Activated CD8-positive, alpha-beta memory T cell treated with anti-CD3 and anti-CD28 coated beads, Interleukin-2, amount 50 U/mL, for 4 hours (primary cell): ENCODE results near the gene PHC1.

Experiments
- DNase-seq: peaks from one replicate; pipeline ENCODE4 v3.0.0-alpha.2; 2020

The PHC1 gene

DNA sequence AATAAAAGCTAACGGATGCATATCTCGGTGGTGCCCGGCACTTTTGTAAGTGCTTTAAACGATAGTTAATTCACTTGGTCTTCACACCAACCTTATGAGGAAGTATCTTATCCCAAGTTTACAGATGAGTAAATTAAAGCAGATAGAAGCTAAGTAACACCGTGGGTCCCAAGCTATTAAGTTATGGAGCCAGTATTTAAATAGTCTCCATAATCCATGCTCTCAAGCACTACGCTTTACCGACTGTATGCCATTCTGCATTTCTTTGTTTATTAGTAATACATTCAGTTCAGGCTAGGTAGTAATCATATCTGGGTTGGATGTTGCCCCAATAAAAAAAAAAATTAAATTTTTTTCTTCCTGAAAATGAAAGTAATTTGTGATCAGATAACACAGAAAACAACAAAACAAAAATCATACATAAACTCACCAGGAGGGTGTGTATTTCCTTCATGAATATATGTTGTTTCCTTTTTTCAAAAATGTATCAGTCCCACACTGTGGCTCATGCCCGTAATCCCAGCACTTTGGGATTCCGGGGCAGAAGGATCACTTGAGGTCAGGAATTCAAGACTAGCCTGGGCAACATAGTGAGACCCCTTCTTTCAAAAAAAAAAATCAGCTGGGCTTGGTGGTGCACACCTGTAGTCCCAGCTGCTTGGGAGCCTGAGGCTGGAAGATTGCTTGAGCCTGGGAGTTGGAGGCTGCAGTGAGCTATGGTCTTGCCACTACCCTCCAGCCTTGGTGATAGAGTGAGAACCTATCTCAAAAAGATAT, 36.6 kb downstream of the PHC1 start:
- DNase-seq = no peak

DNA sequence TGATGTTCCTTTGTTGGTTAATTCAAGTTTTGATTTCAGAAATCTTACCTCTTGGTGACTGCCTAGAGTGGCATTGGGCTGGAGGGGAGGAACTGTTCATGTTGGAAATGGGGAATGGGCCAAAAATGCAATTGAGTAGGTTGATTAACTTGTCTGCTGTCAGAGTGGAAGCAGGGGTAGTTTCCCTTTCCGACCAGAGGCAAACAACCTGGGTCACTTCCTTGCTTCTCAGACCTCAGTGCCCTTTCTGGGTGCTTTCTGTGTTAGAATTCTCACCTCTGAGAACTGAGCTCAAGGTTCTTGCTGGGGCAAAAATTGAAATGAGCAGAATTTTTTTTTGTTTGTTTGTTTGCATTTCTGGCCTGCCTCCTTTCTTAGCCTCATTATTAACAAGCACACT, 37.4 kb downstream of the PHC1 start:
- DNase-seq = peak; percentile 25

DNA sequence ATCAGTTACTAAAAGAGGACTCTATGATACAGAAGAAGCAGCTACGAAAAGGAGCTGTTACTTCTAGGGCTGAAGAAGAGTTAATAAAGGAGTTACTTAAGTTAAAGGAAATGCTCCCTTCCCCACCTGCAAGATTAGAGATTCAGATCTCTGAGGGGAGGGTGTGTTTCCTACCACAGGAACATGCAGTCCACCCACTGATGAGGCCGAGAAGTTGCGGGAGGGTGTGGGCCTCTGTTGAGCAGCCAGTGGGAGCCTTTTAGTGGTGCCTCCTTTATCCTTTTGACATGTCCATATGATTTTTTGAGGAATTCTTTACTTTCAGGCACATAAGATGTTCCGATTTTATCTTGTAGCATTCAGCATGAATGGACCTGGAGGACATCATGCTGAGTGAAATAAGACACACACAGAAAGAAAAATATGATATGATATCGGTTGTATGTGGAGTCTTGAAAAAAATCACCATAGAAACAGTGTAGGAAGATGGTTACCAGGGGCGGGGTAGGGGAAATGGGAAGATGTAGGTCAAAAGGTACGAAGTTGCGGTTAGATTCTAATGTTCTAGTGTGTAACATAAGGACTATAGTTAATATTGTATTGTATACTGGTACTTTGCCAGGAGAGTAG, 39.6 kb downstream of the PHC1 start:
- peak; percentile 40 for DNase-seq

DNA sequence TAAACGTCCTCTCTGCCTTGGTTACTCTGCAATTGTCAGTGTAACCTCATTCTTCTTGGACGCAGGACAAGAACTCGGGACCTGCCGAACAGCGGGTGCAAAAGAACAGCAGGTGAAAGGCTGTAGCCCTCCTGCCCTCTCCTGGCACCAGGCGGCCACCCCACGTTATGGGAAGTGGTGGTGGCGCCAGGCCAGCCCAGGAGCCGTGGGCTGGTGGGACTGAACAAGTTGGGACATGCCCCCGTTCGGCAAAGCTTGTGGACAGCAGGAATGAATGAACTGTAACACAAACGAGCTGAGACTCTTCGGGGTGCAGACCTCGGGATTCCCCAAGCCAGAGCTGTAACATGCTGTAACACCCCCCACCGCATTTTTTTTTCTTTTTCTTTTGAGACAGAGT, 41.8 kb downstream of the PHC1 start:
- DNase-seq = no peak

DNA sequence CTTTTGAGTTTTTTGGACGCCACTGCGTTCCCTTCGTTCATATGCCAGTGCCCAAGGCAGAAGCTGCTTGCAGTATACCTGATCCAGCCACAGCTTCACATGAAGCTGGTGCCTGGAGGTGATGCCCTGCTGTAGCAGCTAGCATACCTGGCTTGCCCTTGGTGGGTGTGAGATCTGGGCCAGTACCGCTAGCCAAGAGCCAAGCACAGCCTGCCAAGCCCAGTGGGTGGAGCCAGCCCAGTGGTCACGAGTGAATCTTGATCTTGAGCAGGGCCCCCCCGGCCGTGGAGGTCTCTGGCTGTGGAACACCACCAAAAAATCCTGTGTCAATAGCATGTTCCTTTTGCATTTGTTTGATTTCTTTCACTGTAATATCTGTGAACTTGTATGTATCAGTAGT, 42.5 kb downstream of the PHC1 start:
- DNase-seq = no peak

DNA sequence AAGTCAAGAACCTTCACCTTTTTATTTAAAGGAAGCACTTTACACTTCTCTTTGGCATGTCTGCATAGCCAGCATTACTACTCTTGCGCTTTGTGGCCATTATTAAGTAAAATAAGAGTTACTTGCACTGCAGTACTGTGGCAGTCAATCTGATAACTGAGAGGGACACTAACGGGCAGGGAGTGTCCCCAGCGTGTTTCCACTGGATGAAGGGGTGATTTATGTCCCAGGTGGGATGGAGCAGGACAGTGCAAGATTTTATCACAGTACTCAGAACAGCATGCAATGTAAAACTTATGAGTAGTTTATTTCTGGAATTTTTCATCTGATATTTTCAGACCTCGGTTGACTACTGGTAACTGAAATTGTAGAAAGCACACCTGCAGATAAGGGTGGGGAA, 43.3 kb downstream of the PHC1 start:
- DNase-seq = no peak

DNA sequence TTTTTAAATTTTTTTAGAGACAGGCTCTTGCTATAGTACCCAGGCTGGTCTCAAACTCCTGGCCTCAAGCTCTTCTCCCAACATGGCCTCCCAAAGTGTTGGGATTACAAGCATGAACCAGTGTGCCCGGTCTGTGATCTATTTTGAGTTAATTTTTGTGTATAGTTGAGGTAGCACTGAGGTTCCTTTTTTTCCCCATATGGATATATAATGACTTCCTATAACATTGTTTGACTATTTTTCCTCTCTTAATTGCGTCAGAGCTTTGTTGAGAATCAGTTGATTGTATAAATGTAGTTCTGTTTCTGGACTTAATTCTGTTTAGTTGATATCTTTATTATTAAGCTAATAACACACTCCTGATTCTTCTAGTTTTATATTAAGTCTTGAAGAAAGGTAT, 43.8 kb downstream of the PHC1 start:
- no peak for DNase-seq

DNA sequence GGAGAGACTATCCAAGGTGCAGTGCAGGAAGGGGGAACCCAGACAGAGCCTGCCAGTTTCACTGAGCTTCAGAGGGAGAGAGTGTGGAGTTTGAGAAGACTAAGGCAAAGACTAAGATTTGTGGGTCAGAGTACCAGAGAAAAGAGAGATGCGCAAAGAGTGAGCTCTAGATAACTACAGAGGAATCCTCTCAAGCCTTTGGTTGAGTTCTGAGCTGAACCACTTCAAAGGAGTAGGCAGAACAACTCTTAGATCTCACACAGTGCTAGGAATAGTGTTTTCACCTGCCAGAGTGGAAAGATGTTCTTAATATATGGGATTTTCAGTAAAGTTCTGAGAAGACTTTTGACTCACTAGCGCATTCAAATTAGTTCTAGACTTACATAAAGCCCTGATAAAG, 45.9 kb downstream of the PHC1 start:
- no peak for DNase-seq

DNA sequence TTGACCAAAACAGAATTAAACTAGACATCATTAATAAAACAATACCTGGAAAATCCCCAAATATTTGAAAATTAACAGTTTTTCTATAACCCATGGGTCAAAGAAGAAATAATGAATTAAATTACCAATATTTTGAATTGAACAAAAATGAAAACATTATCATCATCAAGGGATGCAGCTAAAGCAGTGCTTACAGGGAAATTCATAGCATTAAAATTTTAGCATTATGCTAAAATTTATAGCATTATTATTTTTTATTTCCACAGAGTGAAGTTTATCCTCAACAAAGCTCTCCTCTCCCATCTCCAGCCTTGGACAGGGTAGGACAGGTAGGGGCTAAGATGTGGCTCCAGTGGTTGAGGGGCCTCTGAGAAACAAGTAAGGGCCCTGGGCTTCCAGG, 54.5 kb downstream of the PHC1 start:
- DNase-seq = no peak

DNA sequence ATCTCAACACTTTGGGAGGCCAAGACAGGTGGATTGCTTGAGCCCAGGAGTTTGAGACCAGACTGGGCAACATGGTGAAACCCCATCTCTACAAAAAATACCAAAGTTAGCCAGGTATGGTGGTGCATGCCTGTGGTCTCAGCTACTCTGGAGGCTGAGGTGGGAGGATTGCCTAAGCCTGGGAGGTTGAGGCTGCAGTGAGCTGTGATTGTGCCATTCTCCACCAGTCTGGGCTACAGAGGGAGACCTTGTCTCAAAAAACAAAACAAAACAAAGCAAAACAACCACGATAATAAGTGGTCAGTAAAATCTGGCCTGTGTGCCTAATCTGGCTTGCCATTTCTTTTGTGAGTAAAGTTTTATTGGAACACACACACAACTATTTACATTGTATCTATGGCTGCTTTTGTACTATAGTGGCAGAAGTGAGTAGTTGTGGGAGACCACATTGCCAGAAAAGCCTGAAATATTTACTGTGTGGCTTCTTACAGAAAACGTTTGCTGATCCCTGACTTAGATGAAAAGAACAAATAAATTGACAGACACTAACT, 55.6 kb downstream of the PHC1 start:
- no peak for DNase-seq

DNA sequence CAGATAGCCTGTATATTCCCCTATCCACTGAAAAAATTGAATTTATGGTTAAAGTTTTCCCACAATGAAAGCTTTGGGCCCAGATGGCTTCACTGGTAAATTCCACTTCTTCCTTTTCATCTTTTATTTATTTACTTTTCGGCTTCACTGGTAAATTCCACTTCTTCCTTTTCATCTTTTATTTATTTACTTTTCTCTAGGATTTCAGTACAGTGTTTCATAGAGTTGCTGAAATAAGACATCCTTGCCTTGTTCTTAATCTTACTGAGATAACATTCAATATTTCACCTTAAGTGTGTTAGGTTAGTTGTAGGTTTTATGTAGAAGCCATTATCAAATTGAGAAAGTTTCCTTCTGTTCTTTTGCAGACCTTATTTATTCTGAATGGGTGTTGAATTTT, 56.1 kb downstream of the PHC1 start:
- no peak for DNase-seq

DNA sequence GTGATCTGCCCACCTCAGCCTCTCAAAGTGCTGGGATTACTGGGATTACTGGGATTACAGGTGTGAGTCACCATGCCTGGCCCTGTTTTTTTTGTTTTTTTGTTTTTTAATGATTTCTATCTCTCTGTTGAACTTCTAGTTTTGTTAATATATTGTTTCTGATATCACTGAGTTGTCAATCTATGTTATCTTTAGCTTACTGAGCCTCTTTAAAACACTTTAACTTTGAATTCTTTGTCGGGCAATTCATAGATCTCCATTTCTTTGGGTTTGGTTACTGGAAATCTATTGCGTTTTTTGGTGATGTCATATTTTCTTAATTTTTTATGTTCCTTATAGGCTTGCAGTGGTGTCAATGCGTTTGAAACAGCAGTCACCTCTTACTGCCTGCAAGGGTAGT, 65.8 kb downstream of the PHC1 start:
- no peak for DNase-seq

DNA sequence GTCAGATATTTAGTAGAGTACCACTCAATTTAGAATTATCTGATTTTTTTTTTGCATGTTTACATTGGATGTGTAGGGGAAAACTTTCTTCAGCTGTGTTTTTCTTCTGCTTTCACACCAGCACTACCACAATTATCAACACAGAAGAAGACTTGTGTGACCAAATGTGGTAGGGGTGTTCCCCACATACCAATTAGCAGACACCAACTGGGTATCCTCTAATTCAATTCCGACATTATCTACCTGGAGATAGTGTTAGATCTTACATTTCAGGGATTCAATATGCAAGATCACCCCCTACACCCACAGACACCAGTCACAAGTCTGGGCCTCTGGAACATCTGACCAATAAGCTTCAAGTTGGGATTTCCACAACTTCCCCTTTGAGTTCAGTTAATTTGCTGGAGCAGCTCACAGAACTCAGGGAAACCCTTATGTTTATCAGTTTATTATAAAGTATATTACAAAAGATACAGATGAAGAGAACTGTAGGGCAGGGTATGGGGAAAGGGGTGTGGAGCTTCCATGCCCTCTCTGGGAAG, 71.0 kb downstream of the PHC1 start:
- DNase-seq = no peak

DNA sequence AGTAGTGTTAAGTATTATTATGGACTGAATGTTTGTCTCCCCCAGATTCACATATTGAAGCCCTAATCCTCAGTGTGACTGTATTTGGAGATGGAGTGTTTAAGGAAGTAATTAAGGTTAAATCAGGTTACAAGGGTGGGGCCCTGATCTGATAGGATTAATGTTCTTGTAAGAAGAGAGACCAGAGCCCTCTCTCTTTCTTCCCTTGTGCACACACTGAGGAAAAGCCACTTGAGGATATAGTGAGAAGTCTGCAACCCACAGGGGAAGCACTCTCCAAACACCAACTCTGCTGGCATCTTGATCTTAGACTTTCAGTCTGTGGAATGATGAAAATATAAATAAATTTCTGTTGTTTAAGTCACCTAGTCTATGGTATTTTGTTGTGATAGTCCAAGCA, 72.9 kb downstream of the PHC1 start:
- DNase-seq = no peak

DNA sequence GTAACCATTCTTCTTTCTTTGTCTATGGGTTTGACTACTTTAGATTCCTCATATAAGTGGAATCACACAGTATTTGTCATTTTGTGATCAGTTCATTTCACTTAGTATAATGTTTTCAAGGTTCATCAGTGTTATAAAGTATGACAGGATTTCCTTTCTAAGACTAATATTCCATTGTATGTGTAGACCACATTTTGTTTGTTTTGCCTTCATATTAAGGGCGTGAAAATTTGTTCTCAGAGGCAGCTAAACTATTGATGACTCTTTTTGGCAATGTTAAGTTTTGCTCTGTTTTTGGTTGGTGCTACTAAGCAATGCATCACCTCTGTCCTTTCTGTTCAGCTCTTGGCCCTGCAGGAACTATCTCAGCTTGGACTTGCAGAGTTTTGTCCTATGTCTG, 73.4 kb downstream of the PHC1 start:
- DNase-seq = no peak

DNA sequence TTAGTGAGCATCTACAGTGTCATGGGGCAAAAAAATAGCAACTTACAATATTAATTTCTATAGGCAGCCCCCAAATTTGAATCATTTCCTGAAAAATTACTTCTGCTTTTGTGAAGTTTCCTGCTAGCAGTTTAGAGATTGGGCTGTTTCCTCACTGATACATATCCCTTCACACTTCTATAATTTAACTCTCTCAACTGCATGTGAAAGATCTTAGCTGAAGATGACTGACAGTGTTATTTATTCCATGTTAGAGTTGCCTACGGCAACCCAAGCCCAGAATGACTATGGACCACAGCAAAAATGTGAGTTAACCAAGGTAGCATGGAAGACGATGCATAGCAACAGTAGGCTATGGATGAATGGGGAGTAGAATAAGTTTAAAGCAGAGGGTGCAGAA, 75.1 kb downstream of the PHC1 start, which contains the start of gene KLRG1:
Gene KLRG1 (plus strand): TSS at position 134 of the 400 bp plus-strand sequence. CDS start 90 bp downstream, at position 224.
- no peak for DNase-seq
